Measurements from ENCODE around the gene ZC2HC1B.
"Not testable (repeated sequence)": the region's sequence is repeated elsewhere in the genome, so short reads cannot be mapped to it uniquely, and the experiment has no call there.

Gene ZC2HC1B

DNA sequence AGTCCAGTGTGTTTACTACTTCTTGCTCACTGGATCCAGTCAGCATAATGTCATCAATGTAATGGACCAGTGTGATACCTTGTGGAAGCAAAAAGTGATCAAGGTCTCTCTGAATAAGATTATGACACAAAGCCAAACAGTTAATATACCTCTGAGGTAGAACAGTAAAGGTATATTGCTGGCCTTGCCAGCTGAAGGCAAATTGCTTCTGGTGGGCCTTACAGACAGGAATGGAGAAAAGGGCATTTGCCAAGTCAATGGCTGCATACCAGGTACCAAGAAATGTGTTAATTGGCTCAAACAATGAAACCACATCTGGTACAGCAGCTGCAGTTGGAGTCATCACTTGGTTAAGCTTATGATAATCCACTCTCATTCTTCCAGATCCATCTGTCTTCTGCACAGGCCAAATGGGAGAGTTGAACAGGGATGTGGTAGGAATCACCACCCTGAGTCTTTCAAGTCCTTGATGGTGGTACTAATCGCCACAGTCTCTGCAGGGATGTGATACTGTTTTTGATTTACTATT is 7.0 kb downstream of the ZC2HC1B start:
- DNase-seq: not testable (repeated sequence)

DNA sequence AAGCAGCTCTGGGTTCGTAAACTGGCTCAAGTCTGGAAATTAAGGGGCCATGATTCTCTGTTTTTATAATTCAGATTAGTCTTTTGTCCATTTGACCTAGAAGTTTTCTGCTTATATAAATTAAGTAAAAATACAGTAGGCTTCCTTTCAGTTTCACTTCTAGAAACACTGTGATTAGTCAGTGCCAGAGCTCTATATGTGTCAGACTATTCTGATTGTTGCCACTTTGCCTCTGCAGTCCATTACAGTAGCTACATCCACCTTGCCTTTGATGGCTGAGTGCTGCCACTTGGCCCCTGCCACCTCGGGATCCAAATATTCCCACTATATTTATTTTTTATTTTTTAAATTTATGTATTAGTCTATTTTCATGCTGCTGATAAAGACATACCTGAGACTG is 7.9 kb downstream of the ZC2HC1B start:
- no peak for DNase-seq

DNA sequence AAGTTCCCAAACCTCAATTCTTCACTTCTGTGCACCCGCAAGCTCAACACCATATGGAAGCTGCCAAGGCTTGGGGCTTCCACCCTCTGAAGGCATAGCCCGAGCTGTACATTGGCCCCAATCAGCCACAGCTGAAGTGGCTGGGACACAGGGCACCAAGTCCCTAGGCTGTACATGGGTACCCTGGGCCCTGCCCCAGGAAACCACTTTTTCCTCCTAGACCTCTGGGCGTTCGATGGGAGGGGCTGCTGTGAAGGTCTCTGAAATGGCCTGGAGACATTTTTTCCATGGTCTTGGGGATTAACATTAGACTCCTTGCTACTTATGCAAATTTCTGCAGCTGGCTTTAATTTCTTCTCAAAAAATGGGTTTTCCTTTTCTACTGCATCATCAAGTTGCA is 9.3 kb downstream of the ZC2HC1B start:
- not testable (repeated sequence) for DNase-seq

DNA sequence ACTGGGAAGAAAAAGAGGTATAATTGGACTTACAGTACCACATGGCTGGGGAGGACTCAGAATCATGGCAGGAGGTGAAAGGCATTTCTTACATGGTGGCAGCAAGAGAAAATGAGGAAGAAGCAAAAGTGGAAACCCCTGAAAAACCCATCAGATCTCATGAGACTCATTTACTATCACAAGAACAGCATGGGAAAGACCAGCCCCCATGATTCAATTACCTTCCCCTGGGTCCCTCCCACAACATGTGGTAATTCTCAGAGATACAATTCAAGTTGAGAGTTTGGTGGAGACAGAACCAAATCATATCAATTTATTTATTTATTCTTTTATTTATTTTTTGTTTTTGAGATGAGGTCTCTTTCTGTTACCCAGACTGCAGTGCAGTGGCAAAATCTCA is 10.2 kb downstream of the ZC2HC1B start:
- DNase-seq: not testable (repeated sequence)

DNA sequence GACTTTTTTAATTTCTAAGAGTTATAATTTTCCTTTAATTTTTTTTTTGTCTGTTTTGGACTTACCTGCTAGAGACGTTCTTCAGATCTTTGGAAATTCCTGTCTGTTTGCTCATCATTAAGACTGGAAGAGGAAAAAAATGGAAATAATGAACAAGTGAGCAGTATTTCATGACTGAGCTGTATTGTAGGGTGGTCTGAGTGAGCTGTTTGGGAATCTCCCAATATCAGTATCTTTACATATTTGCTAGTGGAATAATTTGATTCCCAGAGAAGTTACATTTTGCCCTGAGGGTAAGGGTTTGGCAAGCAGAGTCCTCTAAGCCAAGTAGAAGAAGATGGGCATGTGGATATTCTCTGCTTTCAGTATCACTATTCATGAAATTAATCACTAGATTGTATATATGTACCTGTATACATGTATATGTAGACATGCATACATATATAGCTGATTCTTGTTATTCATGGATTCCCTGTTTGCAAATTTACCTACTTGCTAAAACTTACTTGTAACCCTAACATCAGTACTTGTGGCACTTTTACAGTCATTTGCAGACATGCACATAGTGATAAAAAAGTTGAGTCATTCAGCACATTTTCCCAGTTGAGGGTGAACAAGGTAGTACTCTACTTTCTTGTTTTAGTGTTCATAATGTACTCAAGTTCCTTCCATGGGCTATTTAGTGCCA is 13.5 kb downstream of the ZC2HC1B start:
- DNase-seq: no peak

DNA sequence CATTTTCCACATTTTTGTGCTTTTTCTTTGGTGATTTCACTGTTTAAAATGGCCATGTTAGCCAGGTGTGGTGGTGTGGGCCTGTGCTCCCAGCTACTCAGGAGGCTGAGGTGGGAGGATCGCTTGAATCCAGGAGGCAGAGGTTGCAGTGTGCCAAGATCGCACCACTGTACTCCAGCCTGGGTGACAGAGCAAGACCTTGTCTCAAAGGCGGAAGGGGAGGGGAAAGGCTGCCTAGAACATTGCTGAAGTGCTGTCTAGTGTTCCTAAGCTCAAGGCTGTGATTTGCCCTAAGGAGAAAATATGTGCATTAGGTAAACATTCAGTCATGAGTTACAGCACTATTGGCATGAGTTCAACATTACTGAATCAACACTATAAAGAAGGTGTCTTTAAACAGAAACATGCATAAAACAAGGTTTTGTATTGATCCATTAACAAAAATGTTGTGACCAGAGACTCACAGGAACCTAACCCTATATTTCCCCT is 14.0 kb downstream of the ZC2HC1B start:
- no peak for DNase-seq

DNA sequence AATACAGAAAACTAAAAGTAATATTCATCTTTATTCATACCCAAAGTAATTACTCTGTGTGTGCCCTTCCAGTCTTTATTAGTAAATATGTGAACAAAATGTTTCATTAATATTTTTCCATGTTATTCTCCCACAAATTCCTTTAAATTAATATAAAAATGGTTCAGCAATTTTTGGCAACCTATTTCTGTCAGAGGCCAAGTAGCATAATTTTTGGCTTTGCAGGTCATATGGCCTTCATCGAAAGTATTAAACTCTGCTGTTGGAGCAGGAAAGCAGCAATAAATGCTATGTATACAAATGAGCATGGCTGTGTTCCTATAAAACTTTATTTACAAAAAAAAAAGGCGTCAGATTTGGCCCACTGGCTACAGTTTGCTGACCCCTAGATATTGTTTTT is 16.1 kb downstream of the ZC2HC1B start:
- DNase-seq: no peak

DNA sequence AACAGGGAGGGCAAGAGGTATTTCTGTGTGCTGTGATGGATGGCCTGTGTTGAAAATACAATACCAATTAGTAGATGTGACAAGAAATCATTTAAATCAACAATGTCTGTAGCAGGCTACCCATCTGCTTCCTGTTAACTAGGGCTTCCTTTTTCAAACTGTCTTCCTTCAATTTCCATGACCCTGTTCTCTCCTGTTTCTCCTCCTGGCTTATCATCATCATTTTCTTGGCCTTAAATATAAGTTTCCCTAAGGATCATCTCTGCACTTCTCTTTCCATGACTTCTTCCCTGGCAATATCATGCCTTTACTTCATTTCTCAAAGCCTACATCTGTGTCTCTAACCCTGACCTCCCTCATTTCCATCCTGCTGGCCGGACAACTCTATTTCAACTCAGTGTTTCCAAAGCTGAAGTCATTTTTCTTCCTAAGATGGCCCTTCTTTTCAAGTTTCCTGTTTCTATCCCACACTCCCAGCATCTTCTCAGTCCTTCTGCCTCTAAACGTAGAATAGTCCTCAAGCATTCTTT is 18.2 kb downstream of the ZC2HC1B start:
- DNase-seq: no peak

DNA sequence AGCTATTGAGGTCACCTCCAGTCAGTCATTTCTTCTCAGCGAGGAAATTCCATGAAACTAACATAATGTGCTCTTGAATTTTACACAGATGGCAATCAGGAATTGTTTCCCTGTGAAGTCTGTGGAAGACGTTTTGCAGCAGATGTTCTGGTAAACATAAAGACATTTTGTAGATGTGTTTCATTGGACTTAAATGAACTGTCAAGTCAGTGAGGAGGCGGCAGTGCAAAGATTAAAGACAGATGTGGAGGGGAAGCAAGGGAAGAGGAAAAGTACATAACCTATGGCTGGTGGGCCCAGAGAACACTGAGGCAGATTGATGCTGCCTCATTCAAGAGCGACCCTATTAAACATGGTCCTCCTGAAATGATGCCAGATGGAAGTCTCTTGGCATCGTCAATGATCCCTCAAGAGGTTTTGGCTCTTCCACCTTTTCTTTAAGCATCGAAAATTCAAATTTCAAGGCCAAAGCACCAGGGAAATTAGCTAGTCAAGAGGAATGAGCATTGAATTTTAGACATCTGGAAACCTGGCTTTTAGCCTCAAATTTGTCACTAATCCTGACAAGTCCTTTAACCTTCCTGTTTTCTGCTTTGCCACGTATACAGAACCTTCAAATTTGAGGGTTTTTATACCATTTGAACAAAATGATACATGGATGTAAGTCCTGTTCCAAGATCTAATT is 20.1 kb downstream of the ZC2HC1B start:
- DNase-seq: no peak

DNA sequence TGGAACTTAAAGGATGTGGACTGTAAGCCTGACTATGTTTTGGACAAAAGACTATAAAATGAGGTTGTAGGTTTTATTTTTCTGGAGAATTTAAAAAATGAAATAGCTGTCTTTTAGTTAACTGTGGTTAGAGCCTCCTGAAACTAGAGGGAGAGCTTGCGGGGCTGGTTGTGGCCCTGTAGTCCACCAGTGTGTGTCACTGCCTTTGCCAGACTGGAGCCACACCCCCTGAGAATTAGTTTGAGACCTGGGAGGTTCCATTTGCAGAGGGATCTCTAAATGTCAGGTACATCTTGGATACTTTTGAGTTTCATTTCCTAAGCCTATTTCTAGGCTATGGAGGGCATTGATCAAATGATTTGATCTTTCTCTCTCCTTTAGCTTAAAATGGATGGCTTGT is 20.8 kb downstream of the ZC2HC1B start:
- DNase-seq: no peak

DNA sequence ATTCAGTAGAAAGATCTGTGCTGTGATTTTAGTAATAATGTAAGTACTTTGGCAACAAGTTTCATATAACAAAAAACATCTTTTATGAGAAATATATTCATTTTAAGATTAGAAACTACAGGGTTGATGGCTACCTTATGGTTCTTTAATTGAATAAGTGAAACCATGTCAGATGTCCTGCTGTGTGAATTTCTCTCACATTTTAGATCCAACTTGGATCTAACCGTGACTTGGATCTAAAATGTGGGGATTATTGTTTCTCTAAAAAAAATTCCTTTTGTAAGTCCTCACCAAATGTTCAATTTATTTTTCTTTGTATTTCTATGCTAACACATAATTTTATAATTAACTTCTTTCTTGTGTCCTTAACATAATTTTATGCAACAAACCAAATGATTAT is 30.4 kb downstream of the ZC2HC1B start:
- no peak for DNase-seq

DNA sequence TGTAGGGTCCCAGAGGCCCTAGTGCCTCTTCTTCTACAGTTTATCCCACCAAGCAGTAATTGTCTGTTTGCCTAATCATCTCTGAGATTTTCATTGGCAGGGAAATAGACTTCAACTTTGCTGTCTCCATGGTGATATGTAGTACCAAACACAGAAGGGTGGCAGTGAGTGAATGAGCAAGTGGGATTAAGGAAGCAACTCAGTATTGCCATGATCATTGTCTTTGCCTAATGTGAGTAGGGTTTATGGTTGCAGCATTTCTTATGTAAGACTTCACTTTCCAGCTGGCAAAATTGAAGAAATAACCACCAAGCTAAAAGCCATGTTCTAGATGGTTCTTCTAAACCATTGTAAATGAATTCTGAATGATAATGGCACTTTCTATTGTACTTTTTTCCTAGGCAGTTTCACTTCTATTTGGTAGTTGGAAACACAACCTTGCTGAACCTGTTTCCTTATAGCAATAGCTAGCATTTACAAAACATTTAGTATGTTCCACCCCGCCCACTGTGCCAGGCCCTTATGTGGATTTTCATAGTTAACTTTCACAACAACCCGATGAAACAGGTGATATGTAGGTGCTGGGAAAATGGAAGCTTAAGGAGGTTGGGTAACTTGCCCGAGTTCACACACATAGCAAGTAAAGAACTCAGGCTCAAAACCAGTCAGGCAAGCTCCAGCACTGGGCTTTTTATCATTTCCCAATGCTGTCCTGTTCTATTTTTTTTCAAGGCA is 32.0 kb downstream of the ZC2HC1B start:
- DNase-seq: no peak

DNA sequence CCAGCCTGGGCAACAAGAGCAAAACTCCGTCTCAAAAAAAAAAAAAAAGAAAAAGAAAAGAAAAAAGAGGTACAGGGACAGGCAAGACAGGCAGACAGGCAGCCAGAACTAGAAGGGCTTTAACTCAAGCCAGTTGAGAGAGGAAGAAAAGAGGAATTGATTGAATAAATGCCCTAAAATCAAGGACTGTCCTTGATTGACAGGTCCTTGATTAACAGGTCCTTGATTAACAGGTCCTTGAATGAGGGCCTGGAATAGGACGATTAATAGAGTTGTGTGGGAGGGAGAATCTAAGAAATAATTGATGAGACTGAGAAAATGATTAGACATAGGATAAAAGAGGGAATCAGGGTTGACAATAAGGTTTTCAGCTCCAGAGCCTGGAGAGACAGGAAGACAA is 36.1 kb downstream of the ZC2HC1B start:
- DNase-seq: no peak

DNA sequence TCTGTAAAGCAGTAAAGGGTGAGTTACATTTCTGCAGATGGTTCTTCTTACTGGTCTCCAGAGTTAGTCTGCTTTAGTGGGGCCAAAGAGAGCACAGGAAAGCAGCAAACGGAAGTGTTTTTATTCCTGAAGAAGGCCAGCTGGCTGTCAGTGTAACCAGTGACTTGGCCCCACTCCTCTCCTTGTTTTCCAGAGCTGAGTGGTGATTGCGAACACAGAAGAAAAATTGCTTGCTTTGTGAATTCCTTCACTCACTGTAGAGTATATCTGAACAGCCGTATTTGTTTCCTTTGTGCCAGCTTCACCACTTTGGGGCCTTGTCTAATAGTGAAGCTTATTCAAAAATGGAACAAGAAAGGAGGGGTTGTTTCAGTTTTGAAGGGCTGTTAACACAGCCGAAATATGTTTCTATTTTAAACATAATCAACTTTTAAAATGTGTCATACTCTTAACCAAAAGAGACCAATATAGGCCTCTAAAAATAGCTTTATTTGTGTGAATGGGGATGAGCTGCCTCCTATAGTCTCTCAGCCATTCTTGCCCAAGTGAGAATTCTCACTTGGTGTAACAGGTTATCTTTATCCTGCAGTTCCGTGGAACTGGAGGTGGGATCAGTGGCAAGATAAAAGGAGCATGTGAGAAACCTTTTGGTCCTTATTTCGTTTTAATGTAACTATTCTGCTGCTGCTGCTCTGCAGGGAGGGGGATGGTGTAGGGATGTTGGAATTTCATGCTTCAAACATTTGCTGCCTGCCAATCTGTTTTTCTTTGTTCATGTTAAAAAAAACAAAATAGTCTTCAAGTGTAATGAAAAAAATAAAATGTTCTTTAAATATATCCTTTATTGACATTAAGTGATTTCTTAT is 37.8 kb downstream of the ZC2HC1B start:
- DNase-seq: peak; percentile 6

DNA sequence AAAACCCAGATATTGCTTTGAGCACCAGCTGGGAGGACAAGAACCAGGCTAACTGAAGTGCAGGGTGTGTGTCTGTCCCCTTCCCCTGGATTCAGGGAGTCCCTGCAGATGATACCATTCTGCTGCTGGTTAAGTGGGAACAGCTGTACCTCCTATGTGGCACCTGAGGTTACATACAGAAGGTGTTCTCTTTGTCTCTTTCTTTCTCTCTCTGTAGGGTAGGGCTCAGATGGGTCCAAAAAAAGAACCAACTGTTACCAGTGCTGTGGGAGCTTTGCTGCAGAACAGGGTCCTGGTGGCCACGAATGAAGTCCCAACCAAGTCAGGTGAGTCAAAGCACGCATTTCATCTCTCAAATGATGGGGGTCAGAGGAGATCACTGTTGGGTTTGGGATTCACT is 38.6 kb downstream of the ZC2HC1B start:
- DNase-seq: no peak

DNA sequence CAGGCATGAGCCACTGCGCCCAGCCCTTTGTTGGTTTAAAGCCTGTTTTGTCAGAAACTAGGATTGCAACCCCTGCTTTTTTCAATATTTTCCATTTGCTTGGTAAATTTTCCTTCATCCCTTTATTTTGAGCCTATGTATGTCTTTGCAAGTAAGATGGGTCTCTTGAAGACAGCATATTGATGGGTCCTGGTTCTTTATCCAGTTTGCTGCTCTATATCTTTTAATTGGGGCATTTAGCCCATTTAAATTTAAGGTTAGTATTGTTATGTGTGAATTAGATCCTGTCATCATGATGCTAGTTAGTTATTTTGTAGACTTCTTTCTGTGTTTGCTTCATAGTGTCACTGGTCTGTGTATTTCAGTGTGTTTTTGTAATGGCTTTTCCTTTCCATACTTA is 46.8 kb downstream of the ZC2HC1B start:
- no peak for DNase-seq

DNA sequence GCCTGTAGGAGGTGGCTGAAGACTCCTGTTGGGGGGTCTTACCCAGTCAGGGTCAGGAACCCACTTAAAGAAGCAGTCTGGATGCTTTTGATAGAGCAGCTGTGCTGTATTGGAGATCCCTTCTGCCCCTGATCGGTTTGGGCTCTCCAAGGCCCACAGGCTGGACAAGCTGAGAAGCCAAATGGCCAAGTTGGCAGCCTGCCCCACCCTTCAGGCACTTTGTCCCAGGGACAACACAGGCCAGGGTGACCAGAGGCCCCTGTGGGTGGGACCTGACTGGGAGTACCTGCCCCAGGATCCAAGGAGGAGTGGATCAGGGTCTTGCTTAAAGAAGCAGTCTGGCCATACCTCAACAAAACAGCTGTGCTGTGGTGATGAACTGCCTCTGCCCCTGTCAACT is 48.4 kb downstream of the ZC2HC1B start:
- no peak for DNase-seq

DNA sequence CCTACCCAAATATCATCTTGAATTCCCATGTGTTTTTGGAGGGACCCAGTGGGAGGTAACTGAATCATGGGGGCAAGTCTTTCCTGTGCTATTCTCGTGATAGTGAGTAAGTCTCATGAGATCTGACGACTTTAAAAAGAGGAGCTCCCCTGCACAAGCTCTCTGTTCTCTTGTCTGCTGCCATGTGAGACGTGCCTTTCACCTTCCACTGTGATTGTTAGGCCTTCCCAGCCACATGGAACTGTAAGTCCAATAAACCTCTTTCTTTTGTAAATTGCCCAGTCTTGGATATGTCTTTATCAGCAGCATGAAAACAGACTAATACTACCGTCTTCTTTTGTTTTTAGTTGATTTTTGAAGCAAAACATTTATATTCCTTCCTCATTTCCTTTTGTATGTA is 52.8 kb downstream of the ZC2HC1B start:
- DNase-seq: not testable (repeated sequence)

DNA sequence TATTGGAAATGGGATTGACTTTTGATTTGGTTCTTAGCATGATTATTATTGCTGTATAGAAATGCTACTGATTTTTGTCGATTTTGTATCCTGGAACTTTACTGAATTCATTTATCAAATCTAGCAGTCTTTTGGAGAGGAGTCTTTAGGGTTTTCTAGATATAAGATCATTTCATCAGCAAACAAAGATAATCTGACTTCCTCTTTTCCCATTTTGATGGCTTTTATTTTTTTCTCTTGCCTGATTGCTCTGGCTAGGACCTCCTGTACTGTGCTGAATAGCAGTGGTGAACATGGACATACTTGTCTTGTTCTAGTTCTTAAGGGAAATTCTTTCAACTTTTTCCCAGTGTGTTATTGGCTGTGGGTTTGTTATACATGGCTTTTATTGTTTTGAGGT is 64.6 kb downstream of the ZC2HC1B start:
- DNase-seq: no peak

DNA sequence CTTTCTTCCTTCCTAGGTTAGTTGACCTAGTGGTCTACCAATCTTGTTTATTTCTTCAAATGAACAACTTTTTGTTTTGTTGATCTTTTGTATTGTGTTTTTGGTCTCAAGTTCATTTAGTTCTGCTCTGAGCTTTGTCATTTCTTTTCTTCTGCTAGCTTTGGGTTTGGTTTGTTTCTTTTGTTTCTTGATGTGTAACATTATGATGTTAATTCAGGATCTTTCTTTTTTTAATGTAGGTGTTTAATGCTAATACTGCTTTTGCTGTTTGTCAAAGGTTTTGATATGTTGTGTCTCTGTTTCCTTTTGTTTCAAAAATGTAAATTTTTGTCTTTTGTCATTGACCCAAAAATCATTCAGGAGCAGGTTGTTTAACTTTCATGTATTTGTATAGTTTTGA is 65.7 kb downstream of the ZC2HC1B start:
- no peak for DNase-seq

DNA sequence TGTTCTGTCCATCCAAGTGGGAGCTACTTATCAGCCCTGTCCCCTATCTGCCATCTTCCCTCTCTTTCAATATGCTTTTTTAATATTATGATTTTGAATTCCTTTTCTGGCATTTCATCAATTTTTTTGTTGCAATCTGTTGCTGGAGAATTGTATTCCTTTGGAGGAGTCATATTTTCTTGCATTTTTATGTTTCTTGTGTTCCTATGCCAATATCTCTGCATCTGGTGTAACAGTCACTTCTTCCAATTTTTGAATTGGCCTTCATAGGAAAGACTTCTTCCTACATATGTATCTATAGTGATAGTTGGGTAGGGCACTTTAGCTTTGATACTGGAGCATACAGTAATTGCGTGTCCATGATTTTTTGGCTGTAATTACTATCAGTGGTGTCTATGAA is 70.1 kb downstream of the ZC2HC1B start:
- no peak for DNase-seq

DNA sequence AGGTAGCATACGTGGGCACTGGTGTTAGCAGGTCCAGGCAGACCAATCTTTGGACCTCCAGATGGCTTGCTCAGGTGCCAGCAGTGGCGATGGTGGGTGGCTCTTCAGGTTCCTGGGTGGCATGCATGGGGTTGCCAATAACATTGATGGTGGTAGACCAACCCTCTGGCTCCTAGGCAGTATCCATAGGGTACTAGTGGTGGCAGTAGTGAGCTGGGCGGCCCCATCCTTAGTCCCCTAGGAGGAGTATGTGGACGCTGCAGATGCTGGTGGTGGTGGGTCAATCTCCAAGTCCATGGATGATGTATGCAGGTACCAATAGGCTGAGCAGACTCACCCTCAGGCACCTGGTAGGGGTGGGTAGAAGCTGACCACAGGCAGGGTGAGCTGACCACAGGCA is 70.6 kb downstream of the ZC2HC1B start:
- no peak for DNase-seq

All from fibroblast of skin of scalp (primary cell).